Sigmoid colon (tissue), 7 donors: Measurements from ENCODE around the gene PDLIM1. TPM values are rescaled to one million over a fixed set of nuclear protein-coding genes. Genes with fewer than 3 reads are reported as not detected.
"Not testable (repeated sequence)": the region's sequence is repeated elsewhere in the genome, so short reads cannot be mapped to it uniquely, and the experiment has no call there.

ENCODE experiments used
- DNase-seq: peaks from one replicate; pipeline ENCODE4 v3.0.0-alpha.2; 2019
- H3K27ac ChIP-seq, 4 donors: fragments of 200-600 bp; sonication (generic); one replicate each; pipeline ENCODE4 v1.5.1; 2016 to 2019; ENCODE audit warnings: mild to moderate bottlenecking in 1 of 4
- H3K27me3 ChIP-seq, 3 donors: fragments of 200-600 bp; sonication (generic); one replicate each; pipeline ENCODE4 v1.5.1; 2019; ENCODE audit warnings: mild to moderate bottlenecking in 1 of 3
- H3K36me3 ChIP-seq, 4 donors: fragments of 200-600 bp; sonication (generic); one replicate each; pipeline ENCODE4 v1.5.1; 2016 to 2019
- H3K4me1 ChIP-seq, 4 donors: fragments of 200-600 bp; sonication (generic); one replicate each; pipeline ENCODE4 v1.5.1; 2017 to 2019
- H3K4me3 ChIP-seq, 4 donors: fragments of 200-600 bp; sonication (generic); one replicate each; pipeline ENCODE4 v1.5.1; 2017 to 2019; ENCODE audit warnings: mild to moderate bottlenecking in 2 of 4, moderate library complexity in 1 of 4
- H3K9me3 ChIP-seq, 4 donors: fragments of 200-600 bp in 3 of 4; sonication (generic) in 3 of 4; one replicate each; pipeline versions ENCODE4 v1.5.1 to v1.6.1; 2013 to 2019
- CTCF ChIP-seq, 4 experiments: fragments of 450-650 bp in 3 of 4; fragments of 200-600 bp in 1 of 4; IDR thresholded peaks; one replicate each; pipeline ENCODE4 v1.5.1; 2016 to 2019; ENCODE audit warnings: antibody characterized with exemption in 4 of 4, mild to moderate bottlenecking in 3 of 4, moderate library complexity in 2 of 4
- EP300 ChIP-seq, 4 donors: sonication (generic); formaldehyde crosslinking; IDR thresholded peaks; one replicate each; pipeline ENCODE4 v1.6.1; 2017; ENCODE audit warnings: antibody characterized with exemption in 4 of 4
- POLR2A ChIP-seq, 2 donors: fragments of 450-650 bp; IDR thresholded peaks; one replicate each; pipeline ENCODE4 v1.6.1; 2016; ENCODE audit warnings: antibody characterized with exemption in 2 of 2, mild to moderate bottlenecking in 2 of 2, moderate library complexity in 2 of 2
- POLR2AphosphoS5 ChIP-seq, 4 donors: sonication (generic); formaldehyde crosslinking; IDR thresholded peaks; one replicate each; pipeline ENCODE4 v1.6.1; 2017; ENCODE audit warnings: antibody characterized with exemption in 4 of 4
- WGBS, 2 donors: extraction: QIAGEN DNeasy Blood & Tissue Kit; methylation state at CpG; one replicate each; pipeline ENCODE4 v1.1.7; 2013; 5-methylcytosine and 5-hydroxymethylcytosine counted together
- intact Hi-C: fragments of 100-400 bp; cut with DNase I; formaldehyde crosslinking; loops from one replicate; pipeline ENCODE4 v1.15.1; 2023
- polyA plus RNA-seq, 3 donors: library from polyadenylated mRNA; stranded (reverse); fragments of 200-250 nt; gene quantifications; one replicate each; pipeline ENCODE4 v1.2.3, GENCODE V29; 2013
- total RNA-seq, 4 donors: library from RNA; depleted of rRNA; stranded (reverse); fragments of >200 nt; gene quantifications; one replicate each; pipeline ENCODE4 v1.1.0, GENCODE V29; 2016
- donor health status: healthy with polysubstance abuse.
- donor health status: Bipolar disorder and iron deficiency.
- donor health status: healthy.

PDLIM1 gene
- total and polyA plus RNA-seq, 7 donors = 27.8 to 488 (median 75.3) TPM

GRCh38 chr10:95209509-95210127, 81.2 kb downstream of the PDLIM1 start:
- TF ChIP-seq EP300 (IDR thresholded peaks at IDR 0.05) = no peak
- TF ChIP-seq POLR2AphosphoS5 (IDR thresholded peaks at IDR 0.05) = no peak
- no peak for TF ChIP-seq CTCF (IDR thresholded peaks at IDR 0.05)
- no peak for TF ChIP-seq POLR2A (IDR thresholded peaks at IDR 0.05)
- Histone ChIP-seq H3K4me3 (no peak overlapping the region), H3K27me3 (no peaks in the 10 kb centered on the region), H3K36me3 (no peaks in the 10 kb centered on the region), H3K4me1 (no peaks in the 10 kb centered on the region), H3K27ac (no peak overlapping the region), H3K9me3 (no peaks in the 10 kb centered on the region)
- intact Hi-C loops = no loop called here
- DNase-seq = no peak
- 93 to 95% methylated on average over 6 of the region's 6 CpGs for WGBS, 2 donors

DNA sequence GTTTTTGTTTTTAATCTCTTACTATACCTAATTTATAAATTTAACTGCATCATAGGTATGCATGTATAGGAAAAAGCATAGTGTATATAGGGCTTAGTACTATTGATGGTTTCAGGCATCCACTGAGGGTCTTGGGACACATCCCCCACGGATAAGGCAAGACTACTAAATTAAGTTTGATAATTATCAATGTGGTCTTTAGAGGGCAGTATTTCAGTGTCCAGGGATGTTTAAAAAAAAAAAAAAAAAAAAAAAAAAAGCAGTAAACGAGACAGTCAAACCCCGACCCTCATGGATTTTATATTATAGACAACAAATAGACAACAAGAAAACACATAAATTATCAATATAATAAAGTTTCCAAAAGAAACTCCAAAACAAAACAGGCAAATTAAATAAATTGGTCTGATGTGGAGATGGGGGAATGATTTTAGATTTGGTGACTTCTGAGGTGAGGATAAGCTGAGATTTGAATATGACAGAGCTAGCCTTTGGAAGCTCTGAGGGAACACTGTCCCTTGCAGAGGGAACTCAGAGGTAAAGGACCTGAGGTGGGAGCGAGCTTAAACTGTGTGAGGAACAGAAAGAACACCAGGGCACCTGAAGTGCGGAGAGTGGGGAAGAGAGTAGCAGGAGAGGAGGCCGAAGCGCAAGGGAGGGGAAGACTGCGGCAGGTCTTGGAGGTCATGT, 82.0 kb downstream of the PDLIM1 start:
- no peak for DNase-seq

DNA sequence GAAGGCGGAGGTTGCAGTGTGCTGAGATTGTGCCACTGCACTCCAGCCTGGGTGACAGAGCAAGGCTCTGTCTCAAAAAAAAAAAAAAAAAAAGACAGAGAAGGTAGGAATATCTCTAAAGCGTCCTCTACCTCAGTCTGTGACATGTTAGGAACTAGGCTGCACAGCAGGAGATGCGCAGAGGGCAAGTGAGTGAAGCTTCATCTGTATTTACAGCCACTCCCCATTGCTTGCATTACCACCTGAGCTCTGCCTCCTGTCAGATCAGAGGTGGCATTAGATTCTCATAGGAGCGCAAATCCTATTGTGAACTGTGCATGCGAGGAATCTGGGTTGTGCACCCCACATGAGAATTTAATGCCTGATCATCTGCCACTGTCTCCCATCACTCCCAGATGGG, 87.9 kb downstream of the PDLIM1 start:
- H3K4me1 ChIP-seq, DNase-seq, intact Hi-C loops, H3K27ac ChIP-seq, H3K4me3 ChIP-seq, H3K27me3 ChIP-seq, H3K9me3 ChIP-seq, H3K36me3 ChIP-seq: not testable (repeated sequence)
- WGBS, 2 donors = 78 to 90% methylated on average over 5 of the region's 5 CpGs

More for the DNA sequence above, 82.0 kb downstream of the PDLIM1 start:
- H3K36me3 ChIP-seq = no peaks in the 10 kb centered on the region
- WGBS, 2 donors = 68 to 78% methylated on average over 8 of the region's 8 CpGs
- no peak overlapping the region for H3K4me3 ChIP-seq
- no peaks in the 10 kb centered on the region for H3K9me3 ChIP-seq
- no peak for TF ChIP-seq POLR2A (IDR thresholded peaks at IDR 0.05)
- TF ChIP-seq CTCF (IDR thresholded peaks at IDR 0.05) = no peak
- TF ChIP-seq EP300 (IDR thresholded peaks at IDR 0.05) = no peak
- TF ChIP-seq POLR2AphosphoS5 (IDR thresholded peaks at IDR 0.05) = no peak
- no peaks in the 10 kb centered on the region for H3K4me1 ChIP-seq
- intact Hi-C loops = no loop called here
- H3K27me3 ChIP-seq = no peaks in the 10 kb centered on the region
- no peak overlapping the region for H3K27ac ChIP-seq

DNA sequence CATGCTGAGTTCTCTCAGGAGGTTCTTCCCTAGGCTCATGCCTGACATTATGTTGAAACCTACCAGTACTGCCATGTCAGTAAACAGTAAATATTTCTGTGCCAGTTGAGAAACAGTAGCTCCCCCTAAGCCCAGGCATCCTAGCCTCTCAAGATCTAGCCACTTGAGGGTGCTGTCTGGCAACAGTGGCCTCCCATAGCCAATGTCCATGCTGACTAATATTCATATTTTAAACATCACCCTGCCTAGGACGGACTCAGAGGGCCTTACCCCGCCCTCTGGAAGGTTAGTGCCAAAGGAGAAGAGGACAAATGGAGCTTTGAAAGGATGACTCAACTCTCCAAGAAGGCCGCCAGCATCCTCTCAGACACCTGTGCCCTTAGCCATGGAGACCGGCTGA, 89.1 kb downstream of the PDLIM1 start:
- TF ChIP-seq POLR2AphosphoS5 (IDR thresholded peaks at IDR 0.05) (no peak), EP300 (IDR thresholded peaks at IDR 0.05) (no peak), CTCF (IDR thresholded peaks at IDR 0.05) (no peak), POLR2A (IDR thresholded peaks at IDR 0.05) (no peak)
- 92% methylated on average over 4 of the region's 4 CpGs for WGBS, 2 donors
- intact Hi-C loops = no loop called here
- Histone ChIP-seq H3K27ac (no peak overlapping the region), H3K4me1 (no peaks in the 10 kb centered on the region), H3K27me3 (no peaks in the 10 kb centered on the region), H3K4me3 (no peak overlapping the region), H3K9me3 (no peaks in the 10 kb centered on the region), H3K36me3 (no peaks in the 10 kb centered on the region)
- no peak for DNase-seq

DNA sequence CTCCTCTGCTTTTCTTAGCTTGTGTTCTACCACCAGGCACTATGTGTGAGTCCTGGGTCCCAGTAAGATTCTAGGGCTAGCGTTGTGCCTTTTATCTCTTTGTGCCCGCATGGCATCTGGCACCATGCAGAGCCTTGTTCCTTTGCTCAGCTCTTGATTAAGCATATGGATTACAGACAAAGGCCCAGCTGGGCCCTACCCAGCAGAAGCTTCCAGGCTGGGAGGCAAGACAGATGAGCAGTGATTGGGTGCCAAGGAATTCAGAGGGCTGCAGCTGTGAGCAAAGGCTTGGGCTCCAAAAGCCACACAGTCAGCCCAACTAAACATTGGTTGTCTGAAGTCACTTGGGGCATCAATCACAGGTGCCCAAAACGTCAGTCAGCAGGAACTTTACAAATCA, 94.8 kb downstream of the PDLIM1 start:
- WGBS, 2 donors = 76 to 87% methylated on average over 3 of the region's 3 CpGs
- intact Hi-C loops = no loop called here
- TF ChIP-seq POLR2AphosphoS5 (IDR thresholded peaks at IDR 0.05) (no peak), EP300 (IDR thresholded peaks at IDR 0.05) (no peak), CTCF (IDR thresholded peaks at IDR 0.05) (no peak), POLR2A (IDR thresholded peaks at IDR 0.05) (no peak)
- H3K4me1 ChIP-seq = no peaks in the 10 kb centered on the region
- no peak for DNase-seq
- H3K27ac ChIP-seq = no peak overlapping the region
- H3K9me3 ChIP-seq = no peaks in the 10 kb centered on the region
- no peaks in the 10 kb centered on the region for H3K27me3 ChIP-seq
- H3K4me3 ChIP-seq = no peak overlapping the region
- H3K36me3 ChIP-seq = no peaks in the 10 kb centered on the region
